Activated CD4-positive, alpha-beta T cell treated with anti-CD3 and anti-CD28 coated beads for 1 hour (primary cell): Measurements from ENCODE around the gene AEBP1.

Experiments
- DNase-seq: peaks from one replicate; pipeline ENCODE4 v3.0.0-alpha.2; 2020

AEBP1 gene

DNA sequence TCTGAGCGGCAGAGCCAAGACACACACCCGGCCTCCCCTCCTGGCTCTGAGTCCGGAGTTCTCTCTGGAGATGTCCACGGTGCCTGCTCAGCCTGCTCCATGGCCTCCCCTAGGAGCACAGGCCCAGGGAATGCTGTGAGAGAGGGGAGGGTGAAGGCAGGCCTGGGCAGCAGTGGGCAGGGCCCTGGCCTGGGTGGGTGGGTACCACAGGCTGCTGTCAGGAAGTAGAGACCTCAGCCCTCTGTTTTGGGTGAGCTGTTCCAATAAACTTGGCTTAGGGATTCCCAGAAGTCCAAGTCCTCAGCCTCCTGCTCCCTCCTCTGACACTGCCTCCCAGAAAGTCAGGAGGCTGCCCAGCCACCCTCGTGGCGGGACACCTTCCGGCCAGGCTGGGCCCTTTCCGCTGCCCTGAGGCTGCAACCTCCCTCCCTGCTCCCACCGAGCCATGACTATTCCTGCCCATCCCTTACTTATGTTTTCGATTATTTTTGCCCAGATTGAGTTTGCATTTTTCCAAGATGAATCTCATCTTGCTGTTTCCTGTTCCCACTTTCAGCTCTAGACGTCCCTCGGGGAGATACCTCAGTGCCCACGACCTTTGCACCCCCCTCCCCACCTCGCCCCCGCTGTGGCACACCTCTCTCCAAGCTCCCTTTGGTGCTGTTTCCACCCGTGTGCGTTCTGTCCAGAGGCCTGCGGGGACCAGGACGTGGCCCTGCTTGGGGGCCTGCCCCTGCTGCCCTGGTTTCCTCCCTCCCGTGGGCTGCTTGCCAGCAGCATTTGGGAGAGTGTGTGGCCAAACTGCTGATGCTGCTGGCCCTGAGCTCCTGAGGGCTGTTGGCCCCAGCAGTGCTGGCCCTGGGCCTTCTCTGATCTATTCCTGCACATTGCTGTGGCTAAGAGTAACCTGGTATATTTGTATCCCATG is 16.0 kb upstream of the AEBP1 start:
- DNase-seq = no peak

- no peak for DNase-seq
Observed at GRCh38 chr7:44093102-44093641, 11.0 kb upstream of the AEBP1 start.

DNA sequence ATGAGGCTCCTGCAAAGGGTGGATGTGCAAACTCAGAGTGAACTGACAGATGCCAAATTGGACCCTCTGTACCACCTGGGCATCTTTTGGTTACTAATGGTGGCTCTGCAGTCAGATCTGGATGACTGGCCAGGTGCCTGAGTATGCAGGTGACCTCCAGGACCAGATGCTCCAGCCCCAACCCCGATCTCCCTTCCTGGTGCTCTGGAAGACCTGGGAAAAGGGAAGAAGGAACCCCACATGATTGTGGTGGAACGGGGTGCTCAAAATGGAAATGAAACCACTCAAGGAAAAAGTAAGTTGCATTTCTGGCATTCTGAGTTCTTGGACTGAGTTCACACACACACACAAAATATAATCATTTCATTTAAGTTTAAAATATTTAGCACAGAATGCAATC is 9.8 kb upstream of the AEBP1 start:
- no peak for DNase-seq

GRCh38 chr7:44094883-44095592 is 9.1 kb upstream of the AEBP1 start:
- no peak for DNase-seq

- DNase-seq = no peak
Observed at GRCh38 chr7:44095781-44096180, 8.4 kb upstream of the AEBP1 start.

GRCh38 chr7:44096326-44096881 is 7.7 kb upstream of the AEBP1 start:
- DNase-seq = no peak

GRCh38 chr7:44097064-44097932 is 6.8 kb upstream of the AEBP1 start:
- DNase-seq = no peak

- no peak for DNase-seq
Observed at GRCh38 chr7:44098092-44099068, 5.8 kb upstream of the AEBP1 start.

DNA sequence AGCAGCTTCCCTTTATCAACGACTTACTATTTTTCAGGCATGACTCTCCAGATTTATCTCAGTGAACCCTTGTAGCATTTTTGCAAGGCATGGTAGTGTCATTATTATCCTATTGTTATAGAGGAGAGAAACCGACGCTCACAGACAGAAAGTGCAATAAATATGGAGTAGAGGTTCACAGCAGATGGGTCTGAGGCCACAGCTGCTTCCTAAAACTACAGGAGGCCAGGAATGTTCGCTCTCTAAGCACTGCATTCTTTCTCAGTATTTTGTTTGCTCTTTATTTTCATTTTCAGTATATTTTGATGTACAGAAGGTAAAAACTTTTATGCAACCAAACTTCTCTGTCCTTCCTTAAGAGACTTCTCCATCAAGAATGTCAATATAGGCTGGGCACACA is 4.5 kb upstream of the AEBP1 start:
- no peak for DNase-seq

DNA sequence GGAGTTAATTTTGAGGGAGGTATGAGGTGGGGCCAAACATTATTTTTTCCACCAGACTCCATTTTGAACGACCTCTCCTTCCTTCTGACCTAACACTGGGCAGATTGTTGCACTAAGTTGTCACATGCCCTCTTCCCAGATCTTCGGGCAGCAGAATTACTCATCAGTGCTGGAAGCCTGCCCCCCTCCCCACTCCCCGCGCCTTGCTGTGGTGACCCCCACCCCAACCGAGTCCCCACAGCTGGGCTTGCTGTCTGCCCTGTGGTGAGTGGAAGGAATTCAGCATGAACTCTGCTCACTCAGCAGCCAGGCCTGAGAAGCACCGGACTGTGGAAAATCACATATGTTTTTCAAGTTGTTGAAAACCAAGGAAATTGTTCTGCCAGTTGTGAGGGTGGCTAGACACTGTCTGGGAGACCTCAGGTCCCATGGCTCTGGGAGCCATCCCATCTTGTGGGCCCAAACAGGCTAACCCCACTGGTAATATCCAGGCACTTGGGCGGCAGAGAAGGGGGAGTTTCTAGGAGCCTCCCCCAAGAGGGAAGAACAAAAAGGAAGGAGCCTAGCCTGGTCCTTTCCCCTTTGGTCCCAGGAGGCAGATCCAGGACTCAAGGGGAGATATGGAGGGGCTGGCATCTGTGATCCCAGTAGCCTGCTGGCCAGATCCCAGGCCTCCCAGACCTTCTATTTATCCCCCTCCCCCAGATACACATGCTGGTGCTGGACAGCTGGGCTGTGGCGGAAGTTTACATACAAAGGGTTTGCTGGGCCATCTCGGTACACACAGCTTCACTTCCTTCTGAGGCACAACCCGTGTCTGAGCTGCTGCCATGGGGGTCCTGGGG is 3.5 kb upstream of the AEBP1 start:
- DNase-seq = no peak

GRCh38 chr7:44101303-44101965 is 2.7 kb upstream of the AEBP1 start:
- DNase-seq = no peak

DNA sequence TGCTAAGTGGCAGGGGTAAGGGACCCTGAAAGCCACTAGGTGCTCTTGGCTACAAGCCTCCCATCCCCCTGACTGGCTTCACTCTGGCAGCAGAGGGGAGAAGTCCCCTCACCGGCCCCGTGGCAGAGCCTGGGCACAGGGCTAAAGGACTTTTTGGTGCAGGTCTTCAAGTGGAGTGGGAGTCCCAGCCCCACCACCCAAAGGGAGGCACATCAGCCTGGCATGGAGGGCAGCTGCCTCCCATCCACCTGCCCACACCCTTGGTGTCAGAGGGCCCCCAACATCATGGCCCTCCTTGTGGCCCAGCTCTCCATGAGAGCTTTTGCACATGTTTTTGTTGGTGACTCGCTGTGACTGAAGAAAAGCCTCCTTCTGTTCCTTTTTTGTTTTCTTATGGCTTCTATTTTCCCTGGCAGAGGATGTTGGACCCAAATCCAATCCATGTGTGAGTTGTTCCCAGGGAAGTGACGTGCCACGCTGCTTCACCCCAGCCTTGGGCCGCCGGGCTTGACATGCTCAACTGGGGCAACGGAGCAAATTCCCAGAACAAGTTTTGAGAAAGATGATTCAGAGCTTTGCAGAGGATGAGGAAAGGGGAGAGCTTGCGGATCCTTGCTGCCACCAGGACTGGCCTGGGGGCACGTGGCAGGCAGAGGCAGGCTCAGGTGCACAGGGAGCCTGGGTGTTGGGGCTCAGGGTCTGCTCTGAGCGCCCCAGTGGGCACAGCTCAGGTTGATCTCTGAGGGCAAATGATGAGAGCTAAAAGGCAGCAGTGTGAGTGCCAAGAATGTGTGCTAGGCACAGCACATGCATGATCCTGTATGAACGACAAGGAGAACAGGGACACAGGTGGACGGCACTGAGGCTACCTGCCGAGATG is 1.9 kb upstream of the AEBP1 start:
- no peak for DNase-seq

- DNase-seq = no peak
Observed at GRCh38 chr7:44102846-44103565, 1.1 kb upstream of the AEBP1 start.

DNA sequence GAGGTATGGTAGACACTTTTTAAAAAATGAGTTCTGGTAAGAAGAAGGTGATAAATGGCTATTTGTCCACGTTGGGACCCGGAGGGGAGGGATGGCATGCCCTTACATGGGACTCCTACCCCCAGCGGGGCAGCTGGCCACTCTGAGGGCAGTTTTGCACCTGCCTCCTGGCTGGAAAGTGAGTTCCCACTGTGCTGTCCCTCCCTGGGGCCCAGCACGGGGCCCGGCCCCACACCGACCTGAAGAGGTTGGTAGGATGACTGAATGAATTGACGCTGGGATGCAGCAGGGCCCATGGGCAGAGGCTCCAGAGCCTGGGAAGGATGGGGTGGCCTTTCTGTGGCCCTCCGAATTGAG is 601 bp upstream of the AEBP1 start:
- no peak for DNase-seq

GRCh38 chr7:44104860-44105771 is 971 bp downstream of the AEBP1 start:
- no peak for DNase-seq

GRCh38 chr7:44105832-44106231 is 1.7 kb downstream of the AEBP1 start:
- no peak for DNase-seq
